GM12873 (cell line): ENCODE results near the gene DNAL1.

Source experiments
- CTCF ChIP-seq: IDR thresholded peaks from 2 replicates; pipeline ENCODE4 v1.5.1; 2012; ENCODE audit warnings: low read depth, mild to moderate bottlenecking, moderate library complexity, low read length, control low read depth; ENCODE audit not compliant: insufficient read depth; ENCODE audit errors: missing control alignments

Gene DNAL1

GRCh38 chr14:73747379-73748211 lies 102.8 kb downstream of the DNAL1 start:
- no peak for TF ChIP-seq CTCF

- TF ChIP-seq CTCF = no peak
These were observed 104.1 kb downstream of the DNAL1 start for GRCh38 chr14:73748858-73749357.

- TF ChIP-seq CTCF = no peak
These were observed 105.1 kb downstream of the DNAL1 start for GRCh38 chr14:73749706-73750530.

GRCh38 chr14:73750531-73750901 lies 105.7 kb downstream of the DNAL1 start:
- no peak for TF ChIP-seq CTCF

GRCh38 chr14:73751157-73751691 lies 106.4 kb downstream of the DNAL1 start:
- TF ChIP-seq CTCF = no peak

GRCh38 chr14:73752297-73752992 lies 107.7 kb downstream of the DNAL1 start:
- TF ChIP-seq CTCF = peak; percentile 57
